DND-41 (cell line): ENCODE results near the gene VAC14.

Experiments
- ATAC-seq: fragments of 200-7000 bp; cut with Tn5 transposase; 3 replicates; pipeline ENCODE4 v1.9.1; 2021; ENCODE audit warnings: low read depth; ENCODE audit not compliant: insufficient read depth
- DNase-seq: peaks from one replicate; pipeline ENCODE4 v3.0.0-alpha.2; 2020
- H2AFZ ChIP-seq: 2 replicates; pipeline ENCODE4 v1.6.0; 2012; ENCODE audit warnings: low read depth, low read length
- H3K27ac ChIP-seq: 2 replicates; pipeline ENCODE4 v1.5.1; 2012; ENCODE audit warnings: low read length, inconsistent platforms
- H3K27me3 ChIP-seq: fragments of 200-600 bp; sonication (generic); 2 replicates; pipeline ENCODE4 v1.6.0; 2012; ENCODE audit warnings: low read length, mild to moderate bottlenecking, inconsistent platforms; ENCODE audit not compliant: insufficient read depth, poor library complexity
- H3K36me3 ChIP-seq: 2 replicates; pipeline ENCODE4 v1.5.1; 2012; ENCODE audit warnings: low read length, inconsistent platforms; ENCODE audit not compliant: insufficient read depth
- H3K4me1 ChIP-seq: 2 replicates; pipeline ENCODE4 v1.5.1; 2012; ENCODE audit warnings: mild to moderate bottlenecking, low read length; ENCODE audit not compliant: insufficient read depth
- H3K4me2 ChIP-seq: 2 replicates; pipeline ENCODE4 v1.6.0; 2012; ENCODE audit warnings: mild to moderate bottlenecking, moderate library complexity, low read length, inconsistent platforms; ENCODE audit not compliant: insufficient read depth
- H3K4me3 ChIP-seq, 2 experiments: fragments of 200-600 bp in 1 of 2; shearing (Covaris generic) in 1 of 2; 2 replicates each; pipeline ENCODE4 v1.5.1; 2012 to 2016; ENCODE audit warnings: inconsistent platforms in 2 of 2, low read length in 2 of 2, mild to moderate bottlenecking in 2 of 2, low read depth in 1 of 2, moderate library complexity in 1 of 2
- H3K79me2 ChIP-seq: 2 replicates; pipeline ENCODE4 v1.6.0; 2012; ENCODE audit warnings: low read length, inconsistent platforms; ENCODE audit not compliant: insufficient read depth
- H3K9ac ChIP-seq: 2 replicates; pipeline ENCODE4 v1.6.0; 2012; ENCODE audit warnings: low read depth, mild to moderate bottlenecking, inconsistent platforms, low read length, moderate library complexity
- H3K9me3 ChIP-seq: 2 replicates; pipeline ENCODE4 v1.5.1; 2012; ENCODE audit warnings: low read length, moderate library complexity, mild to moderate bottlenecking, inconsistent platforms; ENCODE audit not compliant: insufficient read depth, severe bottlenecking
- H4K20me1 ChIP-seq: 2 replicates; pipeline ENCODE4 v1.6.0; 2012; ENCODE audit warnings: low read length; ENCODE audit not compliant: insufficient read depth
- CTCF ChIP-seq: IDR thresholded peaks from 2 replicates; pipeline ENCODE4 v1.5.1; 2012; ENCODE audit warnings: borderline replicate concordance, low read length, moderate library complexity, mild to moderate bottlenecking; ENCODE audit not compliant: poor library complexity, severe bottlenecking; ENCODE audit errors: extremely low read depth
- EZH2 ChIP-seq: IDR thresholded peaks from 3 replicates; pipeline ENCODE4 v1.6.1; 2012; ENCODE audit warnings: borderline replicate concordance, low read depth, mild to moderate bottlenecking, moderate library complexity, low read length, inconsistent platforms; ENCODE audit not compliant: severe bottlenecking

VAC14 gene

DNA sequence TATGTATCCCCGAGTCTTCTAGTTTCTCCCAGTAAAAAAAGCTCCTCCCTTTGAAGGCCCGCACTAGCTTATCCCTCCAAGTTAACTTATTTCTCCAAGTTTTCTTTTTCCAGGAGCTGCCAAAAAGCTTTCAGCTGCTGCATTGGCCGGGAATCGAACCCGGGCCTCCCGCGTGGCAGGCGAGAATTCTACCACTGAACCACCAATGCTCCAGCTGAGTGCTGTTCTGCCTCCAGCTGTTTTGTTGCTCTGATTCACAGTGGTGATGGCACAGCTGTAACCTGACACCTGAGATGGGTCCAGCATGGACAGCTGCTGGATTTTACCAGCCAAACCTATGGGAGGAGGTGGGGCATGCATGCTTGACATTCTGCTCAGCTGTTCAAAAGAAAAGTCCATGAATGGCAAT is 22.1 kb downstream of the VAC14 start:
- no peaks in the 10 kb centered on the region for H3K4me1 ChIP-seq
- ATAC-seq: no peak
- H3K27me3 ChIP-seq: no peaks in the 10 kb centered on the region
- H4K20me1 ChIP-seq: no peaks in the 10 kb centered on the region
- no peak overlapping the region for H3K4me2 ChIP-seq
- peaks cover 70% of the 10 kb centered on the region for H3K36me3 ChIP-seq
- H2AFZ ChIP-seq: no peak overlapping the region
- no peak overlapping the region for H3K9ac ChIP-seq
- TF ChIP-seq EZH2: no peak
- TF ChIP-seq CTCF: no peak
- no peak overlapping the region for H3K27ac ChIP-seq
- H3K9me3 ChIP-seq: peaks cover 6% of the 10 kb centered on the region
- no peak for DNase-seq
- H3K79me2 ChIP-seq: no peaks in the 10 kb centered on the region
- H3K4me3 ChIP-seq: no peak overlapping the region

DNA sequence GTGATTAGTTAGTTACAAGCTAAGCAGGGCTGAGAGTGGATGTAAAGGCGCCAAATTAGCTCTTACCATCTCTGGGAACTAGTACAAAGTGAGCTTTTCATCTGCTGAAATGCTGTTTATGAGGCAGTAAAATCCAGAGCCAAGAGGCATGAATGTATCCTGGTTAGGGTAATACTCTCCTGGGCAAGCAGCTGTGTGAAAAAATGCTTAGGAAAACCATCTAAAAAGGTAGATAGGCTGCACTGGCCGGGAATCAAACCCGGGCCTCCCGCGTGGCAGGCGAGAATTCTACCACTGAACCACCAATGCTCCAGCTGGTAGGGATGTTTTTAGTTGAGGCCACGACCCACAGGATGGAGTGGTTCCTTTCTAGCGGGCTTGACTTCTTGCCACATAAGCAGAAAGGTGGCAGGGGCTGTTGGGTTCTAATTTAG is 23.0 kb downstream of the VAC14 start:
- peaks cover 66% of the 10 kb centered on the region for H3K36me3 ChIP-seq

DNA sequence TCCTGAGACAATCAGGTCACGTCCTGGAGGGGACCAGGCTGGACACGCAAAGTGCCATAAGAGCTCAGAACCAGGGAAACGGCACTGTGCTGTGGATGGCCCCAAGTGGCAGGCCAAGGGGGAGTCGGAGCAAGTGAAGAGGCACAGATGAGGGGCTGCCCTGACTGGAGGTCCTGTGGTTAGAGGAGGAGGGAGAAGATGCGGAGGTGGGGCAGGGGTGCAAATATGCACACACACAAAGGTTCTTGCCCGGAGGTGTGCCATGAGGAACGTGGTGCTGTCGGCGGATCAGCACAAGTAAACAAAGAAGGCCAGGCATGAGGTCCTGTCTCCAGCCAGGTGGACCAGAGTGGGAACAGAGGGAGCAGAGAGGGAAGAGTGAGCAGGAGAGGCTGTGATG is 23.5 kb downstream of the VAC14 start:
- H4K20me1 ChIP-seq: no peaks in the 10 kb centered on the region
- H3K9ac ChIP-seq: no peak overlapping the region
- H3K4me3 ChIP-seq: no peak overlapping the region
- no peak overlapping the region for H3K4me2 ChIP-seq
- TF ChIP-seq EZH2 (no peak), CTCF (no peak)
- no peaks in the 10 kb centered on the region for H3K27me3 ChIP-seq
- H3K4me1 ChIP-seq: no peaks in the 10 kb centered on the region
- no peaks in the 10 kb centered on the region for H3K79me2 ChIP-seq
- H3K27ac ChIP-seq: no peak overlapping the region
- no peak for ATAC-seq
- peaks cover 66% of the 10 kb centered on the region for H3K36me3 ChIP-seq
- DNase-seq: no peak
- H3K9me3 ChIP-seq: peaks cover 6% of the 10 kb centered on the region
- H2AFZ ChIP-seq: no peak overlapping the region

More for the DNA sequence above, 23.0 kb downstream of the VAC14 start:
- DNase-seq: no peak
- H3K4me2 ChIP-seq: no peak overlapping the region
- H3K4me3 ChIP-seq: no peak overlapping the region
- TF ChIP-seq EZH2: no peak
- TF ChIP-seq CTCF: no peak
- no peak overlapping the region for H2AFZ ChIP-seq
- no peak overlapping the region for H3K27ac ChIP-seq
- peaks cover 6% of the 10 kb centered on the region for H3K9me3 ChIP-seq
- H3K9ac ChIP-seq: no peak overlapping the region
- H3K4me1 ChIP-seq: no peaks in the 10 kb centered on the region
- H4K20me1 ChIP-seq: no peaks in the 10 kb centered on the region
- H3K27me3 ChIP-seq: no peaks in the 10 kb centered on the region
- ATAC-seq: no peak
- H3K79me2 ChIP-seq: no peaks in the 10 kb centered on the region

- TF ChIP-seq EZH2 (no peak), CTCF (no peak)
- Histone ChIP-seq H3K36me3 (peaks cover 66% of the 10 kb centered on the region), H3K9ac (no peak overlapping the region), H3K79me2 (no peaks in the 10 kb centered on the region), H3K27ac (no peak overlapping the region), H4K20me1 (0 out of 2 replicates have a peak, but pooled peaks cover 4% of the 10 kb centered on the region), H3K4me3 (no peak overlapping the region), H3K4me2 (no peak overlapping the region), H3K27me3 (no peaks in the 10 kb centered on the region), H2AFZ (no peak overlapping the region), H3K4me1 (no peaks in the 10 kb centered on the region), H3K9me3 (no peaks in the 10 kb centered on the region)
- ATAC-seq (no peak), DNase-seq (no peak)
Measured at GRCh38 chr16:70775399-70775798, 25.6 kb downstream of the VAC14 start.
